Lung (tissue), 12 donors: ENCODE data around the gene SFR1. TPM values are rescaled to one million over a fixed set of nuclear protein-coding genes. Genes with fewer than 3 reads are reported as not detected.

ENCODE experiments used
- ATAC-seq: fragments of 200-7000 bp; cut with Tn5 transposase; one replicate; pipeline ENCODE4 v1.9.1; 2020; ENCODE audit warnings: moderate number of reproducible peaks; ENCODE audit not compliant: insufficient read depth, low FRiP score
- DNase-seq, 3 donors: peaks; one replicate each; pipeline ENCODE4 v3.0.0-alpha.2; 2013 to 2017
- H3K27ac ChIP-seq, 2 donors: one replicate each; pipeline ENCODE4 v1.5.1; 2013; ENCODE audit warnings: mild to moderate bottlenecking in 2 of 2, moderate library complexity in 2 of 2, control low read depth in 1 of 2, inconsistent platforms in 1 of 2, low read depth in 1 of 2, low read length in 1 of 2
- H3K27me3 ChIP-seq, 3 donors: one replicate each; pipeline ENCODE4 v1.5.1; 2013; ENCODE audit warnings: low read length in 2 of 3; ENCODE audit not compliant: control insufficient read depth in 3 of 3, insufficient read depth in 3 of 3
- H3K36me3 ChIP-seq, 4 donors: one replicate each; pipeline ENCODE4 v1.5.1; 2013; ENCODE audit warnings: low read length in 4 of 4, mild to moderate bottlenecking in 1 of 4, moderate library complexity in 1 of 4; ENCODE audit not compliant: control insufficient read depth in 4 of 4, insufficient read depth in 4 of 4
- H3K4me1 ChIP-seq, 5 donors: one replicate each; pipeline ENCODE4 v1.5.1; 2013; ENCODE audit warnings: low read length in 5 of 5, mild to moderate bottlenecking in 2 of 5, moderate library complexity in 1 of 5; ENCODE audit not compliant: control insufficient read depth in 5 of 5, insufficient read depth in 5 of 5
- H3K4me3 ChIP-seq: one replicate; pipeline ENCODE4 v1.5.1; 2013; ENCODE audit warnings: mild to moderate bottlenecking, control low read depth, moderate library complexity
- H3K9ac ChIP-seq, 2 donors: one replicate each; pipeline ENCODE4 v1.5.1; 2013; ENCODE audit warnings: low read length in 2 of 2, control low read depth in 1 of 2; ENCODE audit not compliant: insufficient read depth in 1 of 2
- H3K9me3 ChIP-seq, 4 donors: one replicate each; pipeline ENCODE4 v1.5.1; 2013; ENCODE audit warnings: low read length in 3 of 4, mild to moderate bottlenecking in 1 of 4, moderate library complexity in 1 of 4; ENCODE audit not compliant: control insufficient read depth in 4 of 4, insufficient read depth in 3 of 4
- CTCF ChIP-seq: IDR thresholded peaks from 2 replicates; pipeline ENCODE4 v1.5.1; 2012; ENCODE audit warnings: mild to moderate bottlenecking; ENCODE audit errors: control extremely low read depth, extremely low read depth
- WGBS, 2 donors: extraction: QIAGEN DNeasy Blood & Tissue Kit; methylation state at CpG; one replicate each; pipeline ENCODE4 v1.1.7; 2013; 5-methylcytosine and 5-hydroxymethylcytosine counted together
- polyA plus RNA-seq, 2 donors: library from polyadenylated mRNA; stranded (reverse); fragments of 200-250 nt; gene quantifications; one replicate each; pipeline ENCODE4 v1.2.1, GENCODE V29; 2013
- total RNA-seq, 2 donors: library from RNA; depleted of rRNA in 1 of 2; stranded (reverse); fragments of >200 nt in 1 of 2; gene quantifications; one replicate each; pipeline ENCODE4 v1.2.1, GENCODE V29; 2014 to 2021
- donor health status: control.
- donor health status: control.
- donor health status: Bipolar disorder and iron deficiency.
- donor health status: healthy.
- donor health status: DM: yes; HTN: yes; CAD: no.

SFR1 gene
- total and polyA plus RNA-seq, 4 donors = 6.4 to 9.9 (median 9.2) TPM

- H3K27me3 ChIP-seq = peaks cover 0 to 2% (median 0%) of the 10 kb centered on the region in 3 donors
- no peak for TF ChIP-seq CTCF
- ATAC-seq = no peak
- no peak overlapping the region for H3K9ac ChIP-seq
- DNase-seq = peak; percentile 51 to 87 (median 73)
- H3K9me3 ChIP-seq = no peaks in the 10 kb centered on the region
- H3K36me3 ChIP-seq = no peaks in the 10 kb centered on the region
- 35 to 51% methylated on average over 3 of the region's 3 CpGs for WGBS, 2 donors
- no peak overlapping the region for H3K4me3 ChIP-seq
- H3K27ac ChIP-seq = peak overlapping the region in 1 of 2 donors; percentile 66
- H3K4me1 ChIP-seq = peaks cover 0 to 4% (median 0%) of the 10 kb centered on the region in 5 donors
These were observed 45.2 kb upstream of the SFR1 start for GRCh38 chr10:104076743-104077160.

- TF ChIP-seq CTCF = no peak
- H3K4me1 ChIP-seq = peaks cover 0 to 4% (median 0%) of the 10 kb centered on the region in 5 donors
- H3K4me3 ChIP-seq = no peak overlapping the region
- no peak overlapping the region for H3K9ac ChIP-seq
- DNase-seq = no peak
- 75 to 76% methylated on average over 3 of the region's 3 CpGs for WGBS, 2 donors
- H3K27me3 ChIP-seq = peaks cover 0 to 2% (median 0%) of the 10 kb centered on the region in 3 donors
- no peak for ATAC-seq
- no peaks in the 10 kb centered on the region for H3K36me3 ChIP-seq
- H3K9me3 ChIP-seq = no peaks in the 10 kb centered on the region
- peak overlapping the region in 1 of 2 donors; percentile 27 for H3K27ac ChIP-seq
These were observed 44.7 kb upstream of the SFR1 start for GRCh38 chr10:104077247-104077646.

GRCh38 chr10:104077663-104078151, 44.3 kb upstream of the SFR1 start:
- ATAC-seq (no peak), DNase-seq (no peak)
- 88 to 93% methylated on average over 5 of the region's 5 CpGs for WGBS, 2 donors
- Histone ChIP-seq H3K27me3 (peaks cover 0 to 2% (median 0%) of the 10 kb centered on the region in 3 donors), H3K36me3 (no peaks in the 10 kb centered on the region), H3K9ac (no peak overlapping the region), H3K27ac (no peak overlapping the region), H3K9me3 (no peaks in the 10 kb centered on the region), H3K4me3 (no peak overlapping the region), H3K4me1 (peaks cover 0 to 4% (median 0%) of the 10 kb centered on the region in 5 donors)
- no peak for TF ChIP-seq CTCF

- Histone ChIP-seq H3K27me3 (no peaks in the 10 kb centered on the region), H3K36me3 (no peaks in the 10 kb centered on the region), H3K4me3 (no peak overlapping the region), H3K9ac (no peak overlapping the region), H3K27ac (no peak overlapping the region), H3K4me1 (peaks cover 0 to 4% (median 0%) of the 10 kb centered on the region in 5 donors), H3K9me3 (no peaks in the 10 kb centered on the region)
- WGBS, 2 donors = 64 to 65% methylated on average over 1 of the region's 1 CpG
- ATAC-seq (no peak), DNase-seq (no peak)
- TF ChIP-seq CTCF = no peak
These were observed 41.2 kb upstream of the SFR1 start for GRCh38 chr10:104080762-104081161.
